H1 (cell line): ENCODE measurements around the gene NBAS. TPM values are rescaled to one million over a fixed set of nuclear protein-coding genes. Genes with fewer than 3 reads are reported as not detected.
"Not testable (repeated sequence)": the region's sequence is repeated elsewhere in the genome, so short reads cannot be mapped to it uniquely, and the experiment has no call there.

Experiments
- CTCF ChIA-PET: fragments of 300-600 bp; sonication (Branson Sonifier 250); formaldehyde crosslinking; loops from one replicate; lab custom pipeline; 2021; ENCODE audit not compliant: partially characterized antibody; lab: Charles Lee
- POLR2A ChIA-PET: fragments of 300-600 bp; sonication (Branson Sonifier 250); formaldehyde crosslinking; loops from one replicate; lab custom pipeline; 2021; ENCODE audit warnings: inconsistent platforms; ENCODE audit not compliant: partially characterized antibody; lab: Charles Lee
- DNase-seq, 2 experiments: peaks; one replicate each; pipeline versions ENCODE4 v3.0.0 to v3.0.0-alpha.2; 2010 to 2022; ENCODE audit warnings: low spot score in 2 of 2, low read depth in 1 of 2, mixed read lengths in 1 of 2
- FAIRE-seq: peaks from 2 replicates; lab custom pipeline; 2011; peaks lifted over from hg19 to GRCh38; lab: Jason Lieb, UNC
- H2AFZ ChIP-seq: 2 replicates; pipeline ENCODE4 v1.8.1; 2012; ENCODE audit warnings: low read length, inconsistent platforms
- H2AK5ac ChIP-seq: 2 replicates; pipeline ENCODE4 v1.6.1; 2013; ENCODE audit warnings: low read depth, low read length
- H2BK120ac ChIP-seq: replicated peaks from 2 replicates; pipeline ENCODE3; 2013; ENCODE audit warnings: low read depth, low read length, inconsistent platforms
- H2BK12ac ChIP-seq: 2 replicates; pipeline ENCODE4 v1.6.1; 2013; ENCODE audit warnings: low read depth, low read length
- H2BK15ac ChIP-seq: 2 replicates; pipeline ENCODE4 v1.6.1; 2013; ENCODE audit warnings: low read length
- H2BK20ac ChIP-seq: 2 replicates; pipeline ENCODE4 v1.6.1; 2013; ENCODE audit warnings: low read length
- H2BK5ac ChIP-seq: 2 replicates; pipeline ENCODE4 v1.6.1; 2013; ENCODE audit warnings: low read depth, low read length
- H3K14ac ChIP-seq: 2 replicates; pipeline ENCODE4 v1.6.1; 2013; ENCODE audit warnings: inconsistent platforms; ENCODE audit not compliant: insufficient read length
- H3K18ac ChIP-seq: 2 replicates; pipeline ENCODE4 v1.6.1; 2013; ENCODE audit warnings: low read length; ENCODE audit errors: extremely low read depth
- H3K23ac ChIP-seq: 2 replicates; pipeline ENCODE4 v1.6.1; 2013; ENCODE audit warnings: inconsistent platforms; ENCODE audit not compliant: insufficient read length
- H3K23me2 ChIP-seq: 2 replicates; pipeline ENCODE4 v1.6.1; 2013; ENCODE audit warnings: low read depth, low read length
- H3K27ac ChIP-seq: 2 replicates; pipeline ENCODE4 v1.6.1; 2011; ENCODE audit warnings: low read depth, low read length, inconsistent platforms
- H3K27me3 ChIP-seq, 4 experiments: replicated peaks in 1 of 4; 1 replicate in 1 of 4; 2 replicates in 3 of 4; pipeline versions ENCODE4 v1.6.1 to v1.8.1; 2011 to 2013; ENCODE audit warnings: low read length in 3 of 4, mild to moderate bottlenecking in 3 of 4, inconsistent platforms in 2 of 4, mixed read lengths in 2 of 4, moderate library complexity in 1 of 4; ENCODE audit not compliant: control insufficient read depth in 3 of 4, insufficient read depth in 3 of 4; ENCODE audit errors: extremely low read depth in 1 of 4
- H3K36me3 ChIP-seq, 4 experiments: 2 replicates each; pipeline versions ENCODE4 v1.6.1 to v1.8.1; 2011 to 2013; ENCODE audit warnings: mild to moderate bottlenecking in 4 of 4, low read length in 3 of 4, moderate library complexity in 2 of 4, control low read depth in 1 of 4, inconsistent platforms in 1 of 4; ENCODE audit not compliant: insufficient read depth in 4 of 4, control insufficient read depth in 2 of 4
- H3K4ac ChIP-seq: replicated peaks from 2 replicates; pipeline ENCODE3; 2013; ENCODE audit warnings: low read length, low read depth, mixed read lengths, inconsistent platforms; ENCODE audit not compliant: insufficient read length
- H3K4me1 ChIP-seq, 4 experiments: replicated peaks in 1 of 4; 1 replicate in 1 of 4; 2 replicates in 3 of 4; pipeline versions ENCODE4 v1.6.1 to v1.8.1; 2011 to 2013; ENCODE audit warnings: low read length in 3 of 4, inconsistent platforms in 2 of 4, mixed read lengths in 1 of 4; ENCODE audit not compliant: insufficient read depth in 4 of 4, control insufficient read depth in 3 of 4
- H3K4me2 ChIP-seq, 2 experiments: 2 replicates each; pipeline versions ENCODE4 v1.6.1 to v1.8.1; 2011 to 2013; ENCODE audit warnings: low read depth in 2 of 2, low read length in 2 of 2, control low read depth in 1 of 2, inconsistent platforms in 1 of 2, mild to moderate bottlenecking in 1 of 2; ENCODE audit not compliant: insufficient read depth in 1 of 2
- H3K4me3 ChIP-seq, 4 experiments: fragments of 200-600, 300-600 bp in 1 of 4; sonication (generic), shearing (Covaris generic), sonication (Bioruptor Twin) in 1 of 4; 2 replicates each; pipeline versions ENCODE4 v1.5.1 to v1.8.1; 2011 to 2016; ENCODE audit warnings: low read length in 4 of 4, low read depth in 3 of 4, control low read depth in 2 of 4, inconsistent platforms in 2 of 4, mild to moderate bottlenecking in 2 of 4, mixed read lengths in 1 of 4, moderate library complexity in 1 of 4; ENCODE audit not compliant: insufficient read depth in 2 of 4; ENCODE audit errors: extremely low read depth in 1 of 4
- H3K56ac ChIP-seq: replicated peaks from 2 replicates; pipeline ENCODE3; 2013; ENCODE audit warnings: low read depth, mild to moderate bottlenecking, mixed read lengths, low read length, inconsistent platforms; ENCODE audit not compliant: insufficient read length
- H3K79me1 ChIP-seq: 2 replicates; pipeline ENCODE4 v1.6.1; 2013; ENCODE audit warnings: low read depth, low read length, control low read depth
- H3K79me2 ChIP-seq, 2 experiments: 2 replicates each; pipeline versions ENCODE4 v1.6.1 to v1.8.1; 2012 to 2013; ENCODE audit warnings: low read length in 2 of 2, mild to moderate bottlenecking in 2 of 2, inconsistent platforms in 1 of 2; ENCODE audit not compliant: insufficient read depth in 2 of 2, control insufficient read depth in 1 of 2
- H3K9ac ChIP-seq, 4 experiments: replicated peaks in 1 of 4; 1 replicate in 1 of 4; 2 replicates in 3 of 4; pipeline versions ENCODE4 v1.6.1 to v1.8.1; 2011 to 2013; ENCODE audit warnings: low read depth in 3 of 4, low read length in 3 of 4, control low read depth in 2 of 4, mild to moderate bottlenecking in 2 of 4, moderate library complexity in 2 of 4, inconsistent platforms in 1 of 4; ENCODE audit errors: extremely low read depth in 1 of 4
- H3K9me3 ChIP-seq, 2 experiments: 2 replicates each; pipeline versions ENCODE4 v1.6.1 to v1.8.1; 2012 to 2013; ENCODE audit warnings: mild to moderate bottlenecking in 2 of 2, moderate library complexity in 2 of 2, control low read depth in 1 of 2, inconsistent platforms in 1 of 2, low read depth in 1 of 2, low read length in 1 of 2, mixed read lengths in 1 of 2; ENCODE audit not compliant: insufficient read depth in 2 of 2
- H4K20me1 ChIP-seq, 2 experiments: replicated peaks in 1 of 2; 2 replicates each; pipeline versions ENCODE3 to v1.8.1; 2011 to 2013; ENCODE audit warnings: inconsistent platforms in 2 of 2, low read length in 2 of 2, mild to moderate bottlenecking in 1 of 2; ENCODE audit not compliant: insufficient read depth in 2 of 2, control insufficient read depth in 1 of 2
- H4K5ac ChIP-seq: 2 replicates; pipeline ENCODE4 v1.6.1; 2013; ENCODE audit warnings: low read length, low read depth, mixed read lengths, inconsistent platforms; ENCODE audit not compliant: insufficient read length
- H4K8ac ChIP-seq: 2 replicates; pipeline ENCODE4 v1.8.0; 2013; ENCODE audit warnings: mild to moderate bottlenecking, moderate library complexity, low read length, inconsistent platforms; ENCODE audit not compliant: insufficient read depth; ENCODE audit errors: extremely low read depth
- H4K91ac ChIP-seq: replicated peaks from 2 replicates; pipeline ENCODE3; 2013; ENCODE audit warnings: low read length, mixed read lengths, inconsistent platforms; ENCODE audit not compliant: insufficient read length
- WGBS, 2 experiments: shearing (Covaris generic) in 1 of 2; methylation state at CpG; one replicate each; pipeline versions ENCODE4 v1.1.6 to v1.1.7; 2013 to 2015; ENCODE audit warnings: low lambda C conversion rate in 2 of 2, mixed read lengths in 2 of 2, inconsistent platforms in 1 of 2, low coverage in 1 of 2, missing lambda C conversion rate in 1 of 2; ENCODE audit not compliant: insufficient replicate concordance in 2 of 2, insufficient coverage in 1 of 2, insufficient read length in 1 of 2; ENCODE audit errors: extremely low coverage in 1 of 2, missing lambda C conversion rate in 1 of 2; 5-methylcytosine and 5-hydroxymethylcytosine counted together
- polyA plus RNA-seq, 7 experiments: library from polyadenylated mRNA; depleted of rRNA in 3 of 7; stranded (reverse) in 5 of 7; unstranded in 2 of 7; fragments of >200 nt in 5 of 7; fragments of 200-250 nt in 2 of 7; gene quantifications; 1 replicate in 5 of 7; 2 replicates in 1 of 7; 4 replicates in 1 of 7; pipeline versions ENCODE4 v1.2.1 to v1.2.3, GENCODE V29; 2011 to 2013; ENCODE audit warnings: missing spikeins in 2 of 7, mixed read lengths in 2 of 7
- total RNA-seq: library from RNA; stranded (reverse); fragmentation: NEBNext Ultra II Directional; extraction: Animal tissue kit (Norgen Biotek cat#: 25700); gene quantifications from 2 replicates; pipeline ENCODE4 v1.2.1, GENCODE V29; 2021

Gene NBAS
- total and polyA plus RNA-seq, 2 of the 8 experiments (the other 6 are each of a cell fraction or from before 2014, with no cell fraction given) = 19.6 to 34.8 TPM

DNA sequence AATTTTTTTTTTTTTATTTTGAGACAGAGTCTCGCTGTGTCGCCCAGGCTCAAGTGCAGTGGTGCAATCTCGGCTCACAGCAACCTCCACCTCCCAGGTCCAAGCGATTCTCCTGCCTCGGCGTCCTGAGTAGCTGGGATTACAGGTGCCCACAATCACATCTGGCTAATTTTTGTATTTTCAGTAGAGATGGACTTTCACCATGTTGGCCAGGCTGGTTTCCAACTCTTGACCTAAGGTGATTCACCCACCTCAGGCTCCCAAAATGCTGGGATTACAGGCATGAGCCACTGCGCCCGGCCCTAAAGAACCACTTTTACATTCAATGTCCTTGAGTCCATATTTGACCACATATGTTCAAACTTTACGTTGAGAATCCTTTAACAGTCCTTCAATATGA lies 156.6 kb downstream of the NBAS start:
- POLR2A ChIA-PET, FAIRE-seq, H3K79me1 ChIP-seq, H3K4me2 ChIP-seq, H3K36me3 ChIP-seq, H4K91ac ChIP-seq, H3K27ac ChIP-seq, H4K8ac ChIP-seq, H3K18ac ChIP-seq, H2BK120ac ChIP-seq, H3K23me2 ChIP-seq, H3K79me2 ChIP-seq, H4K5ac ChIP-seq, H3K56ac ChIP-seq, H2BK20ac ChIP-seq, H3K14ac ChIP-seq, DNase-seq, H2AK5ac ChIP-seq, H3K9ac ChIP-seq, H3K27me3 ChIP-seq, H3K4me1 ChIP-seq, H2BK15ac ChIP-seq, H2AFZ ChIP-seq, H3K4me3 ChIP-seq, H3K23ac ChIP-seq, H4K20me1 ChIP-seq, H3K4ac ChIP-seq, H2BK5ac ChIP-seq, H2BK12ac ChIP-seq, CTCF ChIA-PET, H3K9me3 ChIP-seq: not testable (repeated sequence)
- 99% methylated on average over 6 of the region's 9 CpGs; no CpG with 5 or more reads in 1 of the 2 experiments for WGBS, 2 experiments
